Astrocyte (in vitro differentiated cells and primary cell): ENCODE measurements around the gene DNASE2. TPM values are rescaled to one million over a fixed set of nuclear protein-coding genes. Genes with fewer than 3 reads are reported as not detected.

Experiments
- DNase-seq: peaks from one replicate; pipeline ENCODE4 v3.0.0-alpha.2; 2010; ENCODE audit warnings: low read depth
- FAIRE-seq: peaks from 2 replicates; lab custom pipeline; 2011; peaks lifted over from hg19 to GRCh38; lab: Jason Lieb, UNC
- H2AFZ ChIP-seq: 2 replicates; pipeline ENCODE4 v1.6.0; 2012; ENCODE audit warnings: low read depth, low read length, inconsistent platforms
- H3K27ac ChIP-seq: 2 replicates; pipeline ENCODE4 v1.5.1; 2011; ENCODE audit warnings: low read depth, low read length, inconsistent platforms
- H3K27me3 ChIP-seq: 2 replicates; pipeline ENCODE4 v1.6.0; 2011; ENCODE audit warnings: low read length, inconsistent platforms; ENCODE audit not compliant: insufficient read depth
- H3K36me3 ChIP-seq: 2 replicates; pipeline ENCODE4 v1.5.1; 2011; ENCODE audit warnings: low read length, inconsistent platforms; ENCODE audit not compliant: insufficient read depth
- H3K4me1 ChIP-seq: 2 replicates; pipeline ENCODE4 v1.5.1; 2011; ENCODE audit warnings: low read length, inconsistent platforms; ENCODE audit not compliant: insufficient read depth
- H3K4me2 ChIP-seq: 2 replicates; pipeline ENCODE4 v1.6.0; 2012; ENCODE audit warnings: low read length, inconsistent platforms
- H3K4me3 ChIP-seq: 2 replicates; pipeline ENCODE4 v1.5.1; 2011; ENCODE audit warnings: low read depth, mild to moderate bottlenecking, low read length, inconsistent platforms; ENCODE audit not compliant: insufficient read depth
- H3K79me2 ChIP-seq: 2 replicates; pipeline ENCODE4 v1.6.0; 2012; ENCODE audit warnings: mild to moderate bottlenecking, low read length, inconsistent platforms; ENCODE audit not compliant: insufficient read depth
- H3K9ac ChIP-seq: 2 replicates; pipeline ENCODE4 v1.6.0; 2012; ENCODE audit warnings: mild to moderate bottlenecking, low read length, inconsistent platforms
- H3K9me3 ChIP-seq: 2 replicates; pipeline ENCODE4 v1.5.1; 2012; ENCODE audit warnings: low read depth, mild to moderate bottlenecking, low read length, inconsistent platforms; ENCODE audit not compliant: insufficient read depth
- H4K20me1 ChIP-seq: 2 replicates; pipeline ENCODE4 v1.6.0; 2012; ENCODE audit warnings: low read length, inconsistent platforms; ENCODE audit not compliant: insufficient read depth
- H3K27ac Mint-ChIP-seq: one replicate; pipeline ENCODE4 v1.8.0; 2021; ENCODE audit warnings: mild to moderate bottlenecking, mixed read lengths; ENCODE audit not compliant: unreplicated experiment
- H3K27me3 Mint-ChIP-seq: one replicate; pipeline ENCODE4 v1.8.0; 2021; ENCODE audit warnings: low read depth, mixed read lengths; ENCODE audit not compliant: unreplicated experiment
- H3K36me3 Mint-ChIP-seq: one replicate; pipeline ENCODE4 v1.8.0; 2021; ENCODE audit warnings: low read depth, mixed read lengths; ENCODE audit not compliant: unreplicated experiment
- H3K4me1 Mint-ChIP-seq: one replicate; pipeline ENCODE4 v1.8.0; 2021; ENCODE audit warnings: low read depth, mixed read lengths; ENCODE audit not compliant: unreplicated experiment
- H3K4me3 Mint-ChIP-seq: one replicate; pipeline ENCODE4 v1.8.0; 2021; ENCODE audit warnings: mild to moderate bottlenecking, moderate library complexity, mixed read lengths; ENCODE audit not compliant: unreplicated experiment
- H3K9me3 Mint-ChIP-seq: one replicate; pipeline ENCODE4 v1.8.0; 2021; ENCODE audit warnings: mild to moderate bottlenecking, mixed read lengths; ENCODE audit not compliant: unreplicated experiment
- EZH2 ChIP-seq: IDR thresholded peaks from 2 replicates; pipeline ENCODE4 v1.6.1; 2012; ENCODE audit warnings: mild to moderate bottlenecking, low read length, inconsistent platforms; ENCODE audit not compliant: insufficient read depth
- total RNA-seq: library from RNA; stranded (reverse); gene quantifications from 2 replicates; pipeline ENCODE4 v1.2.1, GENCODE V29; 2021
- TF ChIP-seq, protein P1 (sequence below): IDR thresholded peaks from 2 replicates; pipeline ENCODE4 v1.5.1; 2011; ENCODE audit warnings: low read depth, mild to moderate bottlenecking, inconsistent platforms, low read length, moderate library complexity; ENCODE audit not compliant: insufficient read depth

Gene DNASE2
- total RNA-seq, 1 donor from 2014 or later, result 33.1 TPM

DNA sequence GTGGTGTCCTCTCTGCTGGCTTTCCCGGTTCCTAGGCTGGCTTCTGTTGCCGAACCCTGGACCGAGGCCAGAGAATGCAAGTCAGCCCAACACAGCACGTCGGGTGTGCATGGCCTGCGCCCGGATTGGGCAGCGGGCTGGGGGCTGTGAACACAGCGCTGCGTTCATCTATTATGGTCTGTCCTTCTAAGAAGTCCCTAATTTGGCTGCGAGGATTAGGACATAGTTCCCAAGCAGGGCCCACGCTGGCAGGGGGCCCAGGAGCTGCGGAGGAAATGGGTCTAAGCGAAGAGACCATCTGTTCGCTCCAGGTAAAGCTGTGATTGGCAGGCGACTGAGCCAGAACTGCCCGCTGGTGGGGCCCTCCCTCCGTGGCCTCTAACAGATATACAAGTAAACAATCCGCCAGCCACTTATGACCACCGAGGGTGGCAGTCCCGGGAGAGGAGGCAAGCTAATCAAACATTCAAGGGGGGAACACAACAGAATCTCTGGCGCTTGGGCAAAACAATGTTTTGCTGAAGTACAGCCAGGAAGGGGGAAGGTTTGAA, 31.8 kb upstream of the DNASE2 start:
- H3K4me1 Mint-ChIP-seq, result peaks cover 10% of the 10 kb centered on the region
- H3K27ac ChIP-seq, result no peak overlapping the region
- DNase-seq (peak; percentile 36), FAIRE-seq (no peak)
- H3K36me3 ChIP-seq, result no peaks in the 10 kb centered on the region
- H3K9ac ChIP-seq, result no peak overlapping the region
- H3K36me3 Mint-ChIP-seq, result no peaks in the 10 kb centered on the region
- no peak overlapping the region for H3K4me3 ChIP-seq
- H3K27me3 ChIP-seq, result no peaks in the 10 kb centered on the region
- H3K79me2 ChIP-seq, result no peaks in the 10 kb centered on the region
- H3K9me3 Mint-ChIP-seq, result no peaks in the 10 kb centered on the region
- H2AFZ ChIP-seq, result peak overlapping the region; percentile 48
- peak overlapping the region; percentile 50 for H3K4me2 ChIP-seq
- TF ChIP-seq, protein P1, sequence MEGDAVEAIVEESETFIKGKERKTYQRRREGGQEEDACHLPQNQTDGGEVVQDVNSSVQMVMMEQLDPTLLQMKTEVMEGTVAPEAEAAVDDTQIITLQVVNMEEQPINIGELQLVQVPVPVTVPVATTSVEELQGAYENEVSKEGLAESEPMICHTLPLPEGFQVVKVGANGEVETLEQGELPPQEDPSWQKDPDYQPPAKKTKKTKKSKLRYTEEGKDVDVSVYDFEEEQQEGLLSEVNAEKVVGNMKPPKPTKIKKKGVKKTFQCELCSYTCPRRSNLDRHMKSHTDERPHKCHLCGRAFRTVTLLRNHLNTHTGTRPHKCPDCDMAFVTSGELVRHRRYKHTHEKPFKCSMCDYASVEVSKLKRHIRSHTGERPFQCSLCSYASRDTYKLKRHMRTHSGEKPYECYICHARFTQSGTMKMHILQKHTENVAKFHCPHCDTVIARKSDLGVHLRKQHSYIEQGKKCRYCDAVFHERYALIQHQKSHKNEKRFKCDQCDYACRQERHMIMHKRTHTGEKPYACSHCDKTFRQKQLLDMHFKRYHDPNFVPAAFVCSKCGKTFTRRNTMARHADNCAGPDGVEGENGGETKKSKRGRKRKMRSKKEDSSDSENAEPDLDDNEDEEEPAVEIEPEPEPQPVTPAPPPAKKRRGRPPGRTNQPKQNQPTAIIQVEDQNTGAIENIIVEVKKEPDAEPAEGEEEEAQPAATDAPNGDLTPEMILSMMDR, result no peak
- no peak for TF ChIP-seq EZH2
- no peak overlapping the region for H3K27ac Mint-ChIP-seq
- H3K4me3 Mint-ChIP-seq, result peak overlapping the region; percentile 51
- peaks cover 7% of the 10 kb centered on the region for H3K4me1 ChIP-seq
- H3K9me3 ChIP-seq, result no peaks in the 10 kb centered on the region
- peaks cover 4% of the 10 kb centered on the region for H3K27me3 Mint-ChIP-seq
- H4K20me1 ChIP-seq, result no peaks in the 10 kb centered on the region

DNA sequence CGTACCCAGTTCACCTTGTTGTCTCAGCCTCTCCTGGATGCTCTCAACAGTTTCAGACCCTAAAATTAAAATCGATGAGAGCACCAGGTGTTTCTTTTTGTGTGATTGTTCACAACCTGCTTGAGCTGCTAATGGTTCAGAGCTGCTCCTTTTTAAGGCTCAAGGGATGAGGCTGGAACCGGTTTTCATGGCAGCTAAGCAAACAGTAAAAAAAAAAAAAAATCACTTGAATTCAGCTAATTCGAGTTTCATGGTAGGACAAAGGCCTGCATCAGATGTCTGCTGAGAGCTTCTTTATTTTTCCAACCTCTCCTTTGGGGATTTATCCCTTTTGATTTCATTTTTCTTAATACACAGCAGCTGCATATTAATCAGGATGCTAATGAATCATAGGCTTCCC, 31.3 kb upstream of the DNASE2 start:
- Histone ChIP-seq H3K79me2 (no peaks in the 10 kb centered on the region), H4K20me1 (no peaks in the 10 kb centered on the region), H2AFZ (no peak overlapping the region), H3K4me1 (peaks cover 7% of the 10 kb centered on the region), H3K36me3 (no peaks in the 10 kb centered on the region), H3K4me3 (no peak overlapping the region), H3K27me3 (no peaks in the 10 kb centered on the region), H3K9ac (no peak overlapping the region), H3K27ac (no peak overlapping the region), H3K9me3 (no peaks in the 10 kb centered on the region), H3K4me2 (peak overlapping the region; percentile 50)
- Mint-ChIP-seq H3K36me3 (no peaks in the 10 kb centered on the region), H3K4me3 (peak overlapping the region; percentile 54), H3K27ac (no peak overlapping the region), H3K9me3 (no peaks in the 10 kb centered on the region), H3K4me1 (peaks cover 10% of the 10 kb centered on the region), H3K27me3 (peaks cover 4% of the 10 kb centered on the region)
- TF ChIP-seq, protein P1, result no peak
- no peak for TF ChIP-seq EZH2
- DNase-seq (no peak), FAIRE-seq (no peak)

DNA sequence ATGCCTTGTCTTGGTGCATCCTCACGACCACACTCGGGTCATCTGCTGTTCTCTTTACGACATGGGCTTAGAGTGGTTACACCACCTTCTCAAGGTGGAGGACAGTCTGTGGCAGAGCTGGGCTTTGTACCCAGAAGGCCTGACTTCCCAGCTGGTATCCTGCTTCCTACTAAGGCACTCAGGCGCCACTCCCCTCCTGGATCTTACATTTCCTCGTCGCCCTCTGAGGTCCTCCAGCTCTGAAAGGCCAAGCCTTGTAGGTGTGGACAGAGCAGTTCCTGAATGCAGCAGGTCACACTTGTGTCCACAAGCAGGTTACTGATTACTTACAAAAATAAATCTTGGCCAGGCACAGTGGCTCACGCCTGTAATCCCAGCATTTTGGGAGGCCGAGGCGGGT, 25.9 kb upstream of the DNASE2 start:
- H3K4me1 Mint-ChIP-seq, result peaks cover 4% of the 10 kb centered on the region
- H3K4me3 Mint-ChIP-seq, result no peak overlapping the region
- H3K27me3 Mint-ChIP-seq, result no peaks in the 10 kb centered on the region

More for the DNA sequence above, 25.9 kb upstream of the DNASE2 start:
- Histone ChIP-seq H3K4me2 (no peak overlapping the region), H3K79me2 (no peaks in the 10 kb centered on the region), H3K4me1 (no peaks in the 10 kb centered on the region), H2AFZ (no peak overlapping the region), H3K36me3 (no peaks in the 10 kb centered on the region), H3K27ac (no peak overlapping the region), H3K9ac (no peak overlapping the region), H3K9me3 (no peaks in the 10 kb centered on the region), H4K20me1 (no peaks in the 10 kb centered on the region), H3K27me3 (no peaks in the 10 kb centered on the region), H3K4me3 (no peak overlapping the region)
- Mint-ChIP-seq H3K9me3 (no peaks in the 10 kb centered on the region), H3K27ac (no peak overlapping the region), H3K36me3 (no peaks in the 10 kb centered on the region)
- DNase-seq, result no peak
- FAIRE-seq, result no peak
- TF ChIP-seq, protein P1, result no peak
- no peak for TF ChIP-seq EZH2
